Tibial nerve (tissue), 4 donors: Measurements from ENCODE around the gene GNAZ.

Experiments used
- EP300 ChIP-seq, 2 donors: sonication (generic); formaldehyde crosslinking; IDR thresholded peaks; one replicate each; pipeline ENCODE4 v1.6.1; 2017; ENCODE audit warnings: antibody characterized with exemption in 2 of 2, mild to moderate bottlenecking in 1 of 2
- POLR2A ChIP-seq, 2 donors: fragments of 450-650 bp; IDR thresholded peaks; one replicate each; pipeline ENCODE4 v1.6.1; 2017; ENCODE audit warnings: antibody characterized with exemption in 2 of 2, mild to moderate bottlenecking in 2 of 2, moderate library complexity in 2 of 2
- TF ChIP-seq, protein P1 (sequence below), 5 experiments: fragments of 200-600 bp in 3 of 5; fragments of 450-650 bp in 2 of 5; sonication (generic) in 3 of 5; IDR thresholded peaks; one replicate each; pipeline ENCODE4 v1.5.1; 2016 to 2019; ENCODE audit warnings: antibody characterized with exemption in 5 of 5, mild to moderate bottlenecking in 3 of 5, moderate library complexity in 2 of 5

DNA sequence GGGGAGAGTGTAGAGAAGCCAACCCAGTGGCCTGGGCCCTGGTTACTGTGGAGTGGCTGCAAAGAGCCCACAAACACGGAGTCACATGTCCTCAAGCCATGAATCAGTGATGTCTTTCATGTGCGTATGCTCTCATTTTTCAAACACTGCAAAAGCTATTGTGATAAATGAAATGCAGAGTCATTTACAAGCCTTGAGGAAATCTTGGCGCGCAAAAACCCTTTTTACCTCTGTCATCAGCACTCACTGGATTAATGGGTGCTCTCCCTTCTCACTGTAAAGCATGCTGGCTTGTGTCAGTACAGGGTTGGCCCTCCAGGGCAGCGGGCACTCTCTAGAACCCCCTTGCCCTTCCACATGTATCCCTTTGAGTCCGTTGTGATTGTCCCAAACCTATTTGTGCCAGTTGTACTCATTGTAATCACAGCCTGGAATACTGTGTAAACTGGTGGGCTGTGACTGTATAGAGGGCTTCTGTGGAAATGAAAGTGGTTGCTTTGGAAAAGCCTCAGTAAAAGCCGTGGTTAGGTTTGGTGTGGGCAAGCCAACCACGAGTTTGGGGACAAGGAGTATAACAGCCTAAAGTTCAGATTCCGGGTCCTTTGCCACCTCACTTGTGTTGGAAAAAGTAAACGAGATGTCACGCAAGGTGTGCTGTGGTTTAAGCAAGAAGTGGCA, 10.4 kb downstream of the GNAZ start:
- TF ChIP-seq, protein P1, sequence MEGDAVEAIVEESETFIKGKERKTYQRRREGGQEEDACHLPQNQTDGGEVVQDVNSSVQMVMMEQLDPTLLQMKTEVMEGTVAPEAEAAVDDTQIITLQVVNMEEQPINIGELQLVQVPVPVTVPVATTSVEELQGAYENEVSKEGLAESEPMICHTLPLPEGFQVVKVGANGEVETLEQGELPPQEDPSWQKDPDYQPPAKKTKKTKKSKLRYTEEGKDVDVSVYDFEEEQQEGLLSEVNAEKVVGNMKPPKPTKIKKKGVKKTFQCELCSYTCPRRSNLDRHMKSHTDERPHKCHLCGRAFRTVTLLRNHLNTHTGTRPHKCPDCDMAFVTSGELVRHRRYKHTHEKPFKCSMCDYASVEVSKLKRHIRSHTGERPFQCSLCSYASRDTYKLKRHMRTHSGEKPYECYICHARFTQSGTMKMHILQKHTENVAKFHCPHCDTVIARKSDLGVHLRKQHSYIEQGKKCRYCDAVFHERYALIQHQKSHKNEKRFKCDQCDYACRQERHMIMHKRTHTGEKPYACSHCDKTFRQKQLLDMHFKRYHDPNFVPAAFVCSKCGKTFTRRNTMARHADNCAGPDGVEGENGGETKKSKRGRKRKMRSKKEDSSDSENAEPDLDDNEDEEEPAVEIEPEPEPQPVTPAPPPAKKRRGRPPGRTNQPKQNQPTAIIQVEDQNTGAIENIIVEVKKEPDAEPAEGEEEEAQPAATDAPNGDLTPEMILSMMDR (IDR thresholded peaks at IDR 0.05) = no peak
- TF ChIP-seq POLR2A (IDR thresholded peaks at IDR 0.05) (no peak), EP300 (IDR thresholded peaks at IDR 0.05) (no peak)
